HK-2 (cell line): ENCODE data around the gene HOXB9.

ENCODE experiments used
- DNase-seq: peaks from one replicate; pipeline ENCODE4 v3.0.0-alpha.2; 2018; ENCODE audit not compliant: unreplicated experiment

HOXB9 gene

DNA sequence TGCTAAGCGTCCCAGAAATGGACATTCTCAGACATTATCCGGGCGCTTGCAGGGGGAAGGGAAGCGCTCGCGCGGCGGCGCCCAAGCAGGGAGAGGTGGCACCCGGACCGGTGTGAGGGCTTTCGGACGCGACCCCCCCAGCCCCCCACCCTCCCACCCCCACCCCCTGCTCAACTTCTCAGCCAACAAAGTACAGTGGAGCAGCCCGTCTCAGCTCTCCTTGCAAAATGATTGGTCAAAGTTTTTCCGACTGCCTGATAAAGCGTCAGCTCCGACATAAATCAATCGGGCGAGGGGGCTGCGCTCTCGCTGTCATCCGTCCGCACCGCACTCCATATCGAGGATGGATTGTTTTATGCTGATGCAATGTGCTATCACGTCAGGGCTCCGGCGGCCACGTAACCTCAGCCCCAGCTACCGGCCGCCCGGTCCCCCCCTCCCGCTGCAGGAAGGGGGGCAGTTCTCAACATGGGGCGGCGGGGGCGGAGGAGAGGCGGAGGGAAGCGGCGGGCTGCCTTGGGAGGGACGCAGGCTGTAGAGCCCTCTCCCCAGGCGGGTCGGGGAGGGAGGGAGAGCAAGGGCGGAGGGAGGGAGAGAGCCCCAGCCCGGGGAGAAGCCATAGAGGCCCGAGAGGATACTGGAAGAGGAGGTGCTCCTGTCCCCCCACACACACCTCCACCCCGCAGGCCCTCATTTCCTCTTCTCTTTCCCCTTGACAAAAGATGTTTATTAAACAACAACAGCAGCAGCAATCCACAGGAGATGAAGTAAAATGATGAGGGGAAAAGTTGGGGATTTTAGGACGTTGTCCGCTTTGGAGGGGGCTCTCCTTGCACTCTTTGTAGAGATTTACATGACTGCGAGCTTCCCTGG, at the start of gene HOXB9:
Gene HOXB9, minus strand, starts transcription at position 114 of the 873 bp plus-strand sequence. Its CDS starts 89 bp downstream, at position 25.
- peak; percentile 91 for DNase-seq

GRCh38 chr17:48672340-48672739, 46.2 kb upstream of the HOXB9 start:
- no peak for DNase-seq

DNA sequence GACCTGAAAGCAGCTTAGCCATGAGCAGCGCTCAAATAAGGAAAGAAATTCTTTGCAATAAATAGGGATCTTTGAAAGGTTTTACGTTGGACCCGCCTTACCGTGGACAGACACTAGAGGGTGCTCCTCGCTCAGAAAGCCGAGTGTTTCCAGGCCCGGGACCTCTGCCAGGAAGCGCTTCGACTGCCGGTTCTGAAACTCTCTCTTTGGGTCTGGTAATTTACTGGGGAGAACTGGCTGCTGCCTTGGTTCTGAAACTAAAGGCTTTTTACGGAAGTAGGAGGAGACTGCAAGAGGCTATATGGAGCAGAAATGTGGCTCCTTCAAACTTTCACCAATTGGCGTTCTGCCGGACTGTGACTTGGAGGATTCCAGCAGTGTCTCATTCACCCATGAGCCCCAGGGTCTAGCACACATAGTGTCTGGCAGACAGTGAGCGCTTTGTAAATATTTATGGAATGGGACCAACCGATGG, 45.6 kb upstream of the HOXB9 start:
- DNase-seq: peak; percentile 65

DNA sequence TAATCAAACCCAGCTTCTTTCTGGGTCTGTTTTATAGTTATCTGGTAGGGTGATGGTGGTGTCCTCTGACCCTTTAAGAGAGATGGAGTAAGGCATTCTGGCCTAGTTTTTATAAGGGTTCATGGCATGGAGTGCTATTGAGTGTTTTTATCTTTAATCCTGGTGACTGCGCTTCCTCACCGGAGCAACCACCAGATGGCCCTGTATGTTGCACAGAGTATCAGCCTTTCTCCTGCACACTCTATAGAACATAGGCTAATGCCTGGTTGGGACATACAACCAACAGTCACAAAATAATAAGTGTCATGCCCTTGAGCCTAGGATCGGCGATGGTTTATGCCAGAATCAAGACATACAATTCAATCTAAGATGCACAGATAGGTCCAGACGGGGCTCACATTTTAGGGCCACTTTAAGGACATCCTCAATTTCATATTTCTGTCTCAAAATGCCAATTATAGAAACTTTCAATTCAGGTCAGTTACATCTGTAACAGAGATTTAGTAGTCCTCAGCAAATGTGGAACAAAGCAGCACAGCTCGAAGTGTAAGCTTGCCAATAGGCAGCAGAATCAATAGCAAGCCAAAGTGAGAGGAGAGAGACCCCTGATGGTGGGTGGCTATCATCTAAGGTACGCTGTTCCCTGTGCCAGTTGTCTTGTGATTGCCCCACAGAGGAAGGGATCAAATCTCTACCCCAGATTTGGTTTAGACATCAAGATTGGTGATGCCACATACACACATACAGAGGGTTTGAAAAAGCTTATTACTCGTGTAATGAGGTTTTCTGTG, 37.2 kb upstream of the HOXB9 start:
- DNase-seq: no peak

DNA sequence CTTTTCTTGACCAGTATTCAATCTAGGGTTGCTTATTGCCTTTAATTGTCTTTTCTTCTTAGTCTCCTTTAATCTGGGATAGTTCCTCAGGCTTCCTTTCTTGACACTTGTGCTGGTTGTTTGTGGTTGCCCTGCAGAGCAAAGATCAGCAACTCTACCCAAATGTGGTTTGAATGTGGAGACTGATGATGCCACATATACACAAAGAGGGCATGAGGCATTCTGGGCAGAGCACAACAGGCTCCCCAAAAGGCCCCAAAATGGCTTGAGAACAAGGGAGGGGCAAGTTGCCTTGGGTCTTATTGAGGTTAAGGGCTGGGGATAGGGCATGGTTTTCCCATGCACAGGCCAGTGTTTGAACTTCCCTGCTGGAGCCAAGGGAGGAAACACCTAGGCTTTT, 29.8 kb upstream of the HOXB9 start:
- DNase-seq: no peak

DNA sequence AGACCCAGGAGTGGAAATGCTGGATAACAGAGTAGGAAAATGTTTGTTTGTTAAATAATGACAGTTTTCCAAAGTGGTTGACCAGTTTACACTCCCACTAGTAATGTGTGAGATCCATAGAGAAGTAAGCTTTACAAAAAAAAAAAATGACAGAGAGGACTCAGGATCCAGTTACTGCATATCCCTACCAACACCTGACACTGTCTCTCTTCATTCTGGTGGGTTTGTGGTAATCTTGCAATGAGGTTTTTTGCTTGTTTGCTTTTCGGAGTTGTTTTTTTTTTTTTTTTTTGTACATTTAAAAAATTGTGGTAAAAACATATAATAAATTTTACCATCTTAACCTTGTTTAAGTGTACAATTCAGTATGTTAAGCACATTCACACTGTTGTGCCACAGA, 23.6 kb upstream of the HOXB9 start:
- DNase-seq: no peak

DNA sequence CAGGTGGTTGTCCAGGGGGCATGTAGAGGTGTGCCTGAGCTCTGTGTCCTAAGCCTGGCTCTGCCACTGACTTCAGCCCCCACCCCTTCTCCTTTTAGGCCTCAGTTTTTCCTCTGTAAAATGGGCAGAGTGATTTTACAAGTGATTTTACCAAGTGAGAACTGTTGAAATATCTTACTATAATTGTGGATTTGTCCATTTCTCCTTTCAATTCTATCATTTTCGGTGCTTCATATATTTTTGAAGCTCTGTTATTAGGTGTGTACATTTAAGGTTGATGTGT, 21.7 kb upstream of the HOXB9 start:
- DNase-seq: no peak

DNA sequence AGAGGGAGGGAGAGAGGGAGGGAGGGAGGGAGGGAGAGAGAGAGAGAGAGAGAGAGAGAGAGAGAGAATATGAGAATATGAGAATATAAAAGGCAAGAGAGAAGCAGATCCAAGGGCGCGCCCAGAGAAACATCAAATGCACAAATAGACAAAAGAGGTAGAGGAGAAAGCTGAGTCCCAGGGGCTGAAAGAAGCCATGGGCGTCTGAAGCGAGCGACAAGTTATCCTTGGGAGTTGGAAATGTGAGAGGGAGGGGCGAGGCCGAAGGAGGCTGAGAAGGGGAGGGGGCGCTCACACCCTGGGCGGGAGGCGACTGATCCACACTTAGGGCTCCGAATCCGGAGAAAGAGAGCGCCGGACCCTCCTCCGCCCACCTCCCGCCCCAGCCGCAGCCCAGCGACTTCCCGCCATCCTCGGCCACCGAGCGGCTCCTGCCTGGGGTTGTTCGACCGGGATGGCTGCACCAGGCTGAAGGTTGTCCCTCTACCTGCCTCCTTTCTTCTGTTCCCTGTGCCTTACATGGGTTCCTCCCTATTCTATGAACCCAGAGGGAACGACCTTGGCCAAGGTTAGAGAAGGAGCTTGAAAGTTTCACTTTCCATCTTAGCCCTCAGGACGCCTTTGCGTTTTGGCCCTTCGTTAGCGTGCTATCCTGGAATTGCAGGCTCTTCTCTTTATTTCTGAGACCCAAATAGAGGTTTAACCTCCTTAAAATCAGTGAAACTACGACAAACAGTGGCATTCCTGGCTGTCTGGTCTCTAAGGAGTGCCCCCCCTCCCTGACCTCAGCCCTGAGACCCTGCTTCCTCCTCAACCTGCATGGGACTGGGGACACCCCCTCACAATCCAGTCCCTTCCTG, 21.2 kb upstream of the HOXB9 start:
- DNase-seq: peak; percentile 60

GRCh38 chr17:48646183-48647102, 20.3 kb upstream of the HOXB9 start:
- DNase-seq: peak; percentile 91

GRCh38 chr17:48645639-48646182, 19.6 kb upstream of the HOXB9 start:
- DNase-seq: no peak

DNA sequence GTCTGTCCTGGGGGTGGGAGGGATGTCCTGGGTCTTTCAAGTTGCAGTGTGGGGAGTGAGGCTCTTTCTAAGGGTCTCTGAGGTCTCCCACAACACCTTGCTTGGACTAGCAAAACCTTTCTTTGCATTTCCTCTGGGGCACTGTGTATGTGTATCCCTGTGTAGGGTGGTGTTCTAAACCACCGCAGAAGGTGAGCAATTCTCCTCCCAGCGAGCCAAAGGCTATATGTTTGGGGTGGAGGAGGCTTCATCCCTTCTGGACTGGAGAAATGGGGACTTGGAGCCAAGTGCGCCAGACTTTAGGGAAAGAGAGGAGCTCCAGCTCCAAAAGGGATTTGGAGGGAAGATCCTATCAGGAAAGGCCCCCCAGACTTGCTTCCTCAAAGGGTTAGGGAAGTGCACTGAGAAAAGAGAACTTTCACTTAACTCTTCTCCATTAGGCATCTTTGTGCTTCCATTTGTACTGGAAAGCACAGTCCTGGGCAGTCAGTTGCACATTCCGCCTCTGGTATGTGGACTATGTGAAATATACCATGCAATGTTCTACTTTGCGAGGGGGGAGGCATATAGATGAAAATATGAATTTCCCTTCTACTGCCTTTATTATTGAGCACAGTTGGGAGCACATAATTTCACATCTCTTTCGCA, 18.9 kb upstream of the HOXB9 start:
- no peak for DNase-seq

GRCh38 chr17:48644159-48644558, 18.0 kb upstream of the HOXB9 start:
- DNase-seq: no peak

- DNase-seq: no peak
These were observed 17.5 kb upstream of the HOXB9 start for GRCh38 chr17:48643697-48644012.

GRCh38 chr17:48642843-48643696, 16.9 kb upstream of the HOXB9 start:
- no peak for DNase-seq

- DNase-seq: no peak
These were observed 16.1 kb upstream of the HOXB9 start for GRCh38 chr17:48642059-48642842.

- DNase-seq: no peak
These were observed 15.4 kb upstream of the HOXB9 start for GRCh38 chr17:48641541-48642058.

GRCh38 chr17:48640858-48641180, 14.7 kb upstream of the HOXB9 start:
- no peak for DNase-seq
